Aorta (tissue), 5 donors: Measurements from ENCODE around the gene ISG15. TPM values are rescaled to one million over a fixed set of nuclear protein-coding genes. Genes with fewer than 3 reads are reported as not detected.
"Not testable (repeated sequence)": the region's sequence is repeated elsewhere in the genome, so short reads cannot be mapped to it uniquely, and the experiment has no call there.

ENCODE experiments used
- ATAC-seq: fragments of 200-7000 bp; cut with Tn5 transposase; one replicate; pipeline ENCODE4 v1.9.1; 2022; ENCODE audit warnings: moderate library complexity; ENCODE audit not compliant: low FRiP score
- DNase-seq, 2 donors: peaks; one replicate each; pipeline ENCODE4 v3.0.0-alpha.2; 2020
- H3K27ac ChIP-seq, 2 donors: one replicate each; pipeline ENCODE4 v1.5.1; 2013; ENCODE audit warnings: low read length in 2 of 2, mild to moderate bottlenecking in 2 of 2, moderate library complexity in 2 of 2, control low read depth in 1 of 2, inconsistent platforms in 1 of 2, low read depth in 1 of 2
- H3K27me3 ChIP-seq, 2 donors: one replicate each; pipeline ENCODE4 v1.6.1; 2013; ENCODE audit warnings: control low read depth in 1 of 2, low read length in 1 of 2, mild to moderate bottlenecking in 1 of 2, moderate library complexity in 1 of 2; ENCODE audit not compliant: insufficient read depth in 2 of 2, control insufficient read depth in 1 of 2
- H3K36me3 ChIP-seq, 2 donors: one replicate each; pipeline ENCODE4 v1.6.1; 2013; ENCODE audit warnings: control low read depth in 1 of 2, low read length in 1 of 2, mild to moderate bottlenecking in 1 of 2; ENCODE audit not compliant: insufficient read depth in 2 of 2, control insufficient read depth in 1 of 2
- H3K4me1 ChIP-seq, 2 donors: one replicate each; pipeline ENCODE4 v1.6.1; 2013; ENCODE audit warnings: low read length in 2 of 2, control low read depth in 1 of 2, mild to moderate bottlenecking in 1 of 2, moderate library complexity in 1 of 2; ENCODE audit not compliant: insufficient read depth in 2 of 2, control insufficient read depth in 1 of 2
- H3K4me3 ChIP-seq, 2 donors: one replicate each; pipeline ENCODE4 v1.5.1; 2013; ENCODE audit warnings: low read length in 2 of 2, control low read depth in 1 of 2, mild to moderate bottlenecking in 1 of 2
- H3K9me3 ChIP-seq: one replicate; pipeline ENCODE4 v1.6.1; 2013; ENCODE audit warnings: mild to moderate bottlenecking, low read length; ENCODE audit not compliant: control insufficient read depth
- WGBS, 2 donors: extraction: QIAGEN DNeasy Blood & Tissue Kit; methylation state at CpG; one replicate each; pipeline ENCODE4 v1.1.7; 2013; 5-methylcytosine and 5-hydroxymethylcytosine counted together
- intact Hi-C, 2 donors: fragments of 100-400 bp; cut with DNase I; formaldehyde crosslinking; loops; one replicate each; pipeline versions ENCODE4 v1.14.2 to v1.15.0; 2022
- polyA plus RNA-seq, 2 donors: library from polyadenylated mRNA; stranded (reverse); fragments of 200-250 nt; gene quantifications; one replicate each; pipeline ENCODE4 v1.2.3, GENCODE V29; 2013
- total RNA-seq, 2 donors: library from RNA; stranded (reverse); fragmentation: NEBNext Ultra II Directional; extraction: Animal tissue kit (Norgen Biotek cat#: 25700); gene quantifications; one replicate each; pipeline ENCODE4 v1.2.1, GENCODE V29; 2021
- donor health status: healthy with polysubstance abuse.
- donor health status: Bipolar disorder and iron deficiency.
- donor health status: DM: no; HTN: no; CAD: no.
- donor health status: DM: no; HTN: no; CAD: no.
- donor health status: DM: yes; HTN: yes; CAD: no.

The ISG15 gene
- total and polyA plus RNA-seq, 4 donors, result 34.4 to 104 (median 60.2) TPM

- Histone ChIP-seq H3K27ac (no peak overlapping the region), H3K4me1 (no peaks in the 10 kb centered on the region)
These were observed 1.7 kb downstream of the ISG15 start for GRCh38 chr1:1014799-1015681.

GRCh38 chr1:1017397-1018320 is 4.4 kb downstream of the ISG15 start:
- WGBS, 2 donors, result 80 to 82% methylated on average over 15 to 17 of the region's 17 CpGs
- intact Hi-C loops, H3K4me1 ChIP-seq: not testable (repeated sequence)

More at GRCh38 chr1:1014799-1015681, 1.7 kb downstream of the ISG15 start:
- no peaks in the 10 kb centered on the region for H3K9me3 ChIP-seq
- H3K4me3 ChIP-seq, result no peak overlapping the region
- DNase-seq (peak in 1 of 2 donors; percentile 57), ATAC-seq (no peak)
- H3K36me3 ChIP-seq, result no peaks in the 10 kb centered on the region
- WGBS, 2 donors, result 80 to 82% methylated on average over 20 of the region's 20 CpGs
- H3K27me3 ChIP-seq, result no peaks in the 10 kb centered on the region
- intact Hi-C loops, result no loop called here

GRCh38 chr1:1018321-1018685 is 5.0 kb downstream of the ISG15 start:
- H3K9me3 ChIP-seq, intact Hi-C loops, H3K27ac ChIP-seq, ATAC-seq, H3K4me1 ChIP-seq, H3K36me3 ChIP-seq, DNase-seq, H3K4me3 ChIP-seq, H3K27me3 ChIP-seq: not testable (repeated sequence)
- WGBS, 2 donors, result 92 to 93% methylated on average over 20 to 26 of the region's 26 CpGs

More at GRCh38 chr1:1017397-1018320, 4.4 kb downstream of the ISG15 start:
- not testable (repeated sequence) for H3K27me3 ChIP-seq, DNase-seq, H3K9me3 ChIP-seq, H3K36me3 ChIP-seq, ATAC-seq, H3K27ac ChIP-seq, H3K4me3 ChIP-seq

GRCh38 chr1:1019122-1019999 is 6.1 kb downstream of the ISG15 start:
- WGBS, 2 donors, result 1 to 2% methylated on average over 25 to 87 of the region's 91 CpGs
- Histone ChIP-seq H3K27ac (peak overlapping the region in 1 of 2 donors; percentile 24), H3K27me3 (no peaks in the 10 kb centered on the region), H3K4me3 (peak overlapping the region; percentile 75 to 88), H3K4me1 (no peaks in the 10 kb centered on the region), H3K36me3 (no peaks in the 10 kb centered on the region), H3K9me3 (no peaks in the 10 kb centered on the region)
- peak; percentile 87 to 92 for DNase-seq
- ATAC-seq, result peak; percentile 93
- intact Hi-C loops, result no loop called here

- intact Hi-C loops, result loop anchor here in 1 of 2 donors (5.0 kb wide), 1 partner anchor 37 kb away; no protein-coding TSS in a partner anchor
- DNase-seq, result no peak
- Histone ChIP-seq H3K4me3 (peak within 1 kb of the TSS; percentile 75 to 88), H3K36me3 (no peaks in the 10 kb centered on the region), H3K4me1 (no peaks in the 10 kb centered on the region), H3K27ac (peak within 1 kb of the TSS in 1 of 2 donors; percentile 24), H3K9me3 (no peaks in the 10 kb centered on the region), H3K27me3 (no peaks in the 10 kb centered on the region)
- ATAC-seq, result peak; percentile 11
- 0 to 7% methylated on average over 3 to 55 of the region's 58 CpGs for WGBS, 2 donors
These were observed 6.7 kb downstream of the ISG15 start, which contains the start of gene AGRN for GRCh38 chr1:1020000-1020404. TSS of gene AGRN (plus strand) at chr1:1020120. CDS start at chr1:1020173, 53 bp downstream.

GRCh38 chr1:1020415-1021009 is 7.2 kb downstream of the ISG15 start:
- DNase-seq (no peak), ATAC-seq (no peak)
- no peaks in the 10 kb centered on the region for H3K4me1 ChIP-seq
- no peak overlapping the region for H3K27ac ChIP-seq
- no peaks in the 10 kb centered on the region for H3K9me3 ChIP-seq
- H3K27me3 ChIP-seq, result no peaks in the 10 kb centered on the region
- intact Hi-C loops, result loop anchor here in 1 of 2 donors (5.0 kb wide), 1 partner anchor 37 kb away; no protein-coding TSS in a partner anchor
- H3K36me3 ChIP-seq, result no peaks in the 10 kb centered on the region
- 1% methylated on average over 17 to 59 of the region's 59 CpGs for WGBS, 2 donors
- peak overlapping the region; percentile 75 to 88 for H3K4me3 ChIP-seq

GRCh38 chr1:1021010-1021919 is 8.0 kb downstream of the ISG15 start:
- intact Hi-C loops, result loop anchor here in 1 of 2 donors (5.0 kb wide), 1 partner anchor 36 kb away; no protein-coding TSS in a partner anchor

More at GRCh38 chr1:1021010-1021919, 8.0 kb downstream of the ISG15 start:
- Histone ChIP-seq H3K4me3 (no peak overlapping the region), H3K9me3 (no peaks in the 10 kb centered on the region), H3K4me1 (no peaks in the 10 kb centered on the region), H3K27ac (no peak overlapping the region), H3K27me3 (no peaks in the 10 kb centered on the region), H3K36me3 (no peaks in the 10 kb centered on the region)
- ATAC-seq (no peak), DNase-seq (no peak)
- 47 to 49% methylated on average over 33 of the region's 33 CpGs for WGBS, 2 donors
